ENCODE results near the gene VAPB. TPM values are rescaled to one million over a fixed set of nuclear protein-coding genes. Genes with fewer than 3 reads are reported as not detected.

VAPB gene
- polyA plus RNA-seq, 1 donor (not counting 4 experiments of a cell fraction or from before 2014, with no cell fraction given), result 38.0 TPM

- Histone ChIP-seq H3K4me3 (ENCODE audit: control insufficient read depth in 2 of 3, extremely low read depth in 1 of 3, insufficient read depth in 2 of 3, low read depth in 1 of 3, low read length in 3 of 3) (peak overlapping the region in 2 of 3 experiments; percentile 24 to 53), H2AFZ (ENCODE audit: control insufficient read depth, low read length) (no peak overlapping the region), H3K9ac (ENCODE audit: control insufficient read depth, extremely low read depth, insufficient read depth, low read length) (no peak overlapping the region), H3K9me3 (ENCODE audit: control insufficient read depth, low read depth, low read length) (no peaks in the 10 kb centered on the region), H3K9me1 (ENCODE audit: control insufficient read depth, extremely low read depth, insufficient read depth, low read length) (no peaks in the 10 kb centered on the region), H3K79me2 (ENCODE audit: control insufficient read depth, insufficient read depth, low read length) (peaks cover 72% of the 10 kb centered on the region), H4K20me1 (ENCODE audit: control insufficient read depth, extremely low read depth, insufficient read depth, low read length) (no peaks in the 10 kb centered on the region), H3K36me3 (ENCODE audit: control insufficient read depth in 2 of 2, extremely low read depth in 1 of 2, insufficient read depth in 2 of 2, low read length in 2 of 2) (peaks cover 12 to 28% of the 10 kb centered on the region in 2 experiments), H3K4me2 (ENCODE audit: control insufficient read depth, extremely low read depth, insufficient read depth, low read depth, low read length) (peak overlapping the region; percentile 84), H3K27me3 (ENCODE audit: control insufficient read depth, extremely low read depth, insufficient read depth, low read length) (no peaks in the 10 kb centered on the region), H3K4me1 (ENCODE audit: control insufficient read depth, extremely low read depth, insufficient read depth, low read length) (peaks cover 52% of the 10 kb centered on the region), H3K27ac (ENCODE audit: control insufficient read depth, insufficient read depth, low read length) (peak overlapping the region; percentile 54)
- dilution Hi-C loops (cut with MboI; ENCODE audit: extremely low pct_ligation_motif_present, low sequenced_read_pairs), result no loop called here
- FAIRE-seq (no peak), DNase-seq (ENCODE audit: low read depth, low spot score) (peak; percentile 28)
- TF ChIP-seq EZH2 (IDR thresholded peaks at IDR 0.05; ENCODE audit: low read length) (no peak), CTCF (optimal IDR thresholded peaks at IDR 0.05 in 1 of 3, IDR thresholded peaks at IDR 0.05 in 1 of 3, conservative IDR thresholded peaks at IDR 0.05 in 1 of 3; ENCODE audit: extremely low read depth in 1 of 3, insufficient read depth in 2 of 3, low read length in 3 of 3) (no peak)
Observed at GRCh38 chr20:58342104-58342945, 46.7 kb upstream of the VAPB start.

GRCh38 chr20:58344741-58345140, 44.3 kb upstream of the VAPB start:
- no peak overlapping the region for H2AFZ ChIP-seq (ENCODE audit: control insufficient read depth, low read length)
- peak overlapping the region; percentile 33 for H3K27ac ChIP-seq (ENCODE audit: control insufficient read depth, insufficient read depth, low read length)
- H3K79me2 ChIP-seq (ENCODE audit: control insufficient read depth, insufficient read depth, low read length), result peaks cover 54% of the 10 kb centered on the region
- H3K4me3 ChIP-seq (ENCODE audit: control insufficient read depth in 2 of 3, extremely low read depth in 1 of 3, insufficient read depth in 2 of 3, low read depth in 1 of 3, low read length in 3 of 3), result no peak overlapping the region
- no peaks in the 10 kb centered on the region for H3K9me1 ChIP-seq (ENCODE audit: control insufficient read depth, extremely low read depth, insufficient read depth, low read length)
- peaks cover 12 to 28% of the 10 kb centered on the region in 2 experiments for H3K36me3 ChIP-seq (ENCODE audit: control insufficient read depth in 2 of 2, extremely low read depth in 1 of 2, insufficient read depth in 2 of 2, low read length in 2 of 2)
- no peak overlapping the region for H3K9ac ChIP-seq (ENCODE audit: control insufficient read depth, extremely low read depth, insufficient read depth, low read length)
- H3K4me2 ChIP-seq (ENCODE audit: control insufficient read depth, extremely low read depth, insufficient read depth, low read depth, low read length), result no peak overlapping the region
- H3K9me3 ChIP-seq (ENCODE audit: control insufficient read depth, low read depth, low read length), result no peaks in the 10 kb centered on the region
- dilution Hi-C loops (cut with MboI; ENCODE audit: extremely low pct_ligation_motif_present, low sequenced_read_pairs), result no loop called here
- peaks cover 46% of the 10 kb centered on the region for H3K4me1 ChIP-seq (ENCODE audit: control insufficient read depth, extremely low read depth, insufficient read depth, low read length)
- DNase-seq (ENCODE audit: low read depth, low spot score) (no peak), FAIRE-seq (no peak)
- no peaks in the 10 kb centered on the region for H4K20me1 ChIP-seq (ENCODE audit: control insufficient read depth, extremely low read depth, insufficient read depth, low read length)
- H3K27me3 ChIP-seq (ENCODE audit: control insufficient read depth, extremely low read depth, insufficient read depth, low read length), result no peaks in the 10 kb centered on the region
- TF ChIP-seq EZH2 (IDR thresholded peaks at IDR 0.05; ENCODE audit: low read length), result no peak
- TF ChIP-seq CTCF (optimal IDR thresholded peaks at IDR 0.05 in 1 of 3, IDR thresholded peaks at IDR 0.05 in 1 of 3, conservative IDR thresholded peaks at IDR 0.05 in 1 of 3; ENCODE audit: extremely low read depth in 1 of 3, insufficient read depth in 2 of 3, low read length in 3 of 3), result no peak
